ENCODE results near the gene ABITRAM. TPM values are rescaled to one million over a fixed set of nuclear protein-coding genes. Genes with fewer than 3 reads are reported as not detected.

The ABITRAM gene
- total and polyA plus RNA-seq, 2 experiments from 2014 or later: 10.1 to 11.5 TPM

- ATAC-seq (no peak), DNase-seq (ENCODE audit: low spot score) (no peak)
- H3K36me3 ChIP-seq (ENCODE audit: insufficient read depth): peaks cover 25% of the 10 kb centered on the region
- H4K20me1 ChIP-seq (replicated peaks; ENCODE audit: insufficient read depth): no peaks in the 10 kb centered on the region
- Mint-ChIP-seq H3K36me3 (ENCODE audit: low read depth) (peaks cover 50% of the 10 kb centered on the region), H3K27me3 (ENCODE audit: insufficient read depth, low read depth, poor library complexity) (no peaks in the 10 kb centered on the region), H3K27ac (no peak overlapping the region), H3K9me3 (no peaks in the 10 kb centered on the region), H3K4me3 (no peak overlapping the region), H3K4me1 (no peaks in the 10 kb centered on the region)
- no peaks in the 10 kb centered on the region for H3K9me2 ChIP-seq (ENCODE audit: insufficient read depth)
- H3K4me1 ChIP-seq (ENCODE audit: insufficient read depth): no peaks in the 10 kb centered on the region
- no peaks in the 10 kb centered on the region for H3K79me2 ChIP-seq (replicated peaks; ENCODE audit: insufficient read depth)
- H2AFZ ChIP-seq: no peak overlapping the region
- TF ChIP-seq POLR2AphosphoS5 (IDR thresholded peaks at IDR 0.05; ENCODE audit: low read depth) (no peak), ETS1 (IDR thresholded peaks at IDR 0.05) (no peak), ZNF114 (CRISPR knock-in tag; IDR thresholded peaks at IDR 0.05) (no peak), NANOG (IDR thresholded peaks at IDR 0.05; ENCODE audit: borderline replicate concordance) (no peak)
- H3K4me2 ChIP-seq: no peak overlapping the region
- H3F3A ChIP-seq (replicated peaks; ENCODE audit: low read depth): no peaks in the 10 kb centered on the region
- no peak overlapping the region for H3K4me3 ChIP-seq
- no peaks in the 10 kb centered on the region for H3K27me3 ChIP-seq (ENCODE audit: insufficient read depth)
- no peak overlapping the region for H3K27ac ChIP-seq (ENCODE audit: low read depth)
Measured at GRCh38 chr9:108910914-108911313, 23.3 kb upstream of the ABITRAM start.

GRCh38 chr9:108911820-108912219 lies 22.4 kb upstream of the ABITRAM start:
- Histone ChIP-seq H3K9me2 (ENCODE audit: insufficient read depth) (no peaks in the 10 kb centered on the region), H2AFZ (no peak overlapping the region), H4K20me1 (replicated peaks; ENCODE audit: insufficient read depth) (no peaks in the 10 kb centered on the region), H3K27ac (ENCODE audit: low read depth) (no peak overlapping the region), H3F3A (replicated peaks; ENCODE audit: low read depth) (no peaks in the 10 kb centered on the region), H3K4me2 (no peak overlapping the region), H3K4me1 (ENCODE audit: insufficient read depth) (no peaks in the 10 kb centered on the region), H3K4me3 (no peak overlapping the region), H3K79me2 (replicated peaks; ENCODE audit: insufficient read depth) (no peaks in the 10 kb centered on the region), H3K36me3 (ENCODE audit: insufficient read depth) (peaks cover 29% of the 10 kb centered on the region), H3K27me3 (ENCODE audit: insufficient read depth) (no peaks in the 10 kb centered on the region)
- H3K36me3 Mint-ChIP-seq (ENCODE audit: low read depth): peaks cover 49% of the 10 kb centered on the region
- no peak overlapping the region for H3K27ac Mint-ChIP-seq
- H3K27me3 Mint-ChIP-seq (ENCODE audit: insufficient read depth, low read depth, poor library complexity): no peaks in the 10 kb centered on the region
- no peak for ATAC-seq
- no peaks in the 10 kb centered on the region for H3K4me1 Mint-ChIP-seq
- H3K4me3 Mint-ChIP-seq: no peak overlapping the region
- no peak for DNase-seq (ENCODE audit: low spot score)
- no peaks in the 10 kb centered on the region for H3K9me3 Mint-ChIP-seq
- TF ChIP-seq REST (IDR thresholded peaks at IDR 0.05; ENCODE audit: unreplicated experiment) (no peak), CREB1 (CRISPR knock-in tag; IDR thresholded peaks at IDR 0.05; ENCODE audit: low read depth) (no peak), ZNF331 (CRISPR knock-in tag; IDR thresholded peaks at IDR 0.05; ENCODE audit: low read depth) (no peak), JUNB (IDR thresholded peaks at IDR 0.05; ENCODE audit: unreplicated experiment) (no peak), EZH2phosphoT487 (IDR thresholded peaks at IDR 0.05; ENCODE audit: unreplicated experiment) (no peak), POLR2AphosphoS5 (IDR thresholded peaks at IDR 0.05; ENCODE audit: low read depth) (no peak), ZNF114 (CRISPR knock-in tag; IDR thresholded peaks at IDR 0.05) (no peak), ZNF462 (CRISPR knock-in tag; IDR thresholded peaks at IDR 0.05) (no peak), STAT1 (IDR thresholded peaks at IDR 0.05; ENCODE audit: unreplicated experiment) (no peak), EZH2 (IDR thresholded peaks at IDR 0.05; ENCODE audit: low read depth, unreplicated experiment) (no peak)
